WTC11 (cell line): ENCODE results near the gene LRP1. TPM values are rescaled to one million over a fixed set of nuclear protein-coding genes. Genes with fewer than 3 reads are reported as not detected.

Source experiments
- ATAC-seq: fragments of 200-7000 bp; cut with Tn5 transposase; 2 replicates; pipeline ENCODE4 v1.10.0; 2021; ENCODE audit warnings: mild to moderate bottlenecking, moderate library complexity
- CTCF ChIA-PET: fragments of 300-600 bp; sonication (Branson Sonifier 250); formaldehyde crosslinking; loops from one replicate; lab custom pipeline; 2021; ENCODE audit warnings: antibody characterized with exemption; lab: Charles Lee
- POLR2A ChIA-PET: fragments of 350-600 bp; sonication (Branson Sonifier 250); formaldehyde crosslinking; loops from one replicate; lab custom pipeline; 2021; ENCODE audit warnings: antibody characterized with exemption; lab: Charles Lee
- DNase-seq: peaks from one replicate; pipeline ENCODE4 v3.0.0; 2021; ENCODE audit warnings: low spot score
- H3K27ac Mint-ChIP-seq: 2 replicates; pipeline ENCODE4 v1.8.0; 2021; ENCODE audit warnings: mixed read lengths
- H3K27me3 Mint-ChIP-seq: 2 replicates; pipeline ENCODE4 v1.8.0; 2021; ENCODE audit warnings: low read depth, mild to moderate bottlenecking, moderate library complexity, mixed read lengths
- H3K36me3 Mint-ChIP-seq: 2 replicates; pipeline ENCODE4 v1.8.0; 2021; ENCODE audit warnings: mixed read lengths
- H3K4me1 Mint-ChIP-seq: 2 replicates; pipeline ENCODE4 v1.8.0; 2022; ENCODE audit warnings: mixed read lengths
- H3K4me3 Mint-ChIP-seq: 2 replicates; pipeline ENCODE4 v1.8.0; 2021; ENCODE audit warnings: mild to moderate bottlenecking, moderate library complexity, mixed read lengths
- H3K9me3 Mint-ChIP-seq: 2 replicates; pipeline ENCODE4 v1.8.0; 2021; ENCODE audit warnings: mixed read lengths
- AFF4 ChIP-seq: sonication (generic); formaldehyde crosslinking; IDR thresholded peaks from 2 replicates; pipeline ENCODE4 v1.8.1; 2023; ENCODE audit warnings: mild to moderate bottlenecking, missing genetic modification reagents, borderline replicate concordance
- ATF2 ChIP-seq: sonication (generic); formaldehyde crosslinking; IDR thresholded peaks from 2 replicates; pipeline ENCODE4 v1.8.1; 2022; ENCODE audit warnings: low read depth, missing genetic modification reagents, borderline replicate concordance
- ATF3 ChIP-seq: sonication (generic); formaldehyde crosslinking; conservative IDR thresholded peaks from 2 replicates; pipeline ENCODE4 v1.8.1; 2022; ENCODE audit warnings: mild to moderate bottlenecking, missing genetic modification reagents
- CTCF ChIP-seq: fragments of 200-600 bp; IDR thresholded peaks from 2 replicates; pipeline ENCODE4 v1.8.0; 2022; ENCODE audit warnings: antibody characterized with exemption
- E2F5 ChIP-seq: sonication (generic); formaldehyde crosslinking; IDR thresholded peaks from 2 replicates; pipeline ENCODE4 v1.8.1; 2022; ENCODE audit warnings: mild to moderate bottlenecking, moderate library complexity, missing genetic modification reagents
- ELF4 ChIP-seq: sonication (generic); formaldehyde crosslinking; IDR thresholded peaks from 2 replicates; pipeline ENCODE4 v1.8.1; 2022; ENCODE audit warnings: low read depth, mild to moderate bottlenecking, moderate library complexity, missing genetic modification reagents
- HMGA2 ChIP-seq: fragments of 250-450 bp; sonication (Bioruptor Pico); IDR thresholded peaks from 2 replicates; pipeline ENCODE4 v1.4.0; 2021; ENCODE audit warnings: mild to moderate bottlenecking, moderate library complexity
- HMGXB4 ChIP-seq: sonication (generic); formaldehyde crosslinking; IDR thresholded peaks from 2 replicates; pipeline ENCODE4 v1.8.1; 2023; ENCODE audit warnings: mild to moderate bottlenecking, moderate library complexity, missing genetic modification reagents
- IRF1 ChIP-seq: sonication (generic); formaldehyde crosslinking; IDR thresholded peaks from 2 replicates; pipeline ENCODE4 v1.8.0; 2023; ENCODE audit warnings: missing genetic modification reagents
- ZBTB21 ChIP-seq: sonication (generic); formaldehyde crosslinking; IDR thresholded peaks from 2 replicates; pipeline ENCODE4 v1.8.1; 2023; ENCODE audit warnings: mild to moderate bottlenecking, missing genetic modification reagents, borderline replicate concordance
- ZMAT4 ChIP-seq: fragments of 250-450 bp; sonication (Bioruptor Pico); IDR thresholded peaks from 2 replicates; pipeline ENCODE4 v1.9.0; 2021; ENCODE audit warnings: mild to moderate bottlenecking
- ZNF263 ChIP-seq: sonication (generic); formaldehyde crosslinking; IDR thresholded peaks from 2 replicates; pipeline ENCODE4 v1.8.1; 2022; ENCODE audit warnings: low read depth, mild to moderate bottlenecking, moderate library complexity, missing genetic modification reagents
- ZNF317 ChIP-seq: sonication (generic); formaldehyde crosslinking; IDR thresholded peaks from 2 replicates; pipeline ENCODE4 v1.8.1; 2023; ENCODE audit warnings: low read depth, mild to moderate bottlenecking, moderate library complexity, missing genetic modification reagents, borderline replicate concordance
- ZNF416 ChIP-seq: fragments of 250-450 bp; sonication (Bioruptor Pico); IDR thresholded peaks from 2 replicates; pipeline ENCODE4 v1.9.0; 2021; ENCODE audit warnings: mild to moderate bottlenecking, inconsistent platforms
- ZNF423 ChIP-seq: fragments of 250-450 bp; sonication (Bioruptor Pico); IDR thresholded peaks from 2 replicates; pipeline ENCODE4 v2.1.2; 2022; ENCODE audit warnings: mild to moderate bottlenecking, moderate library complexity
- total RNA-seq: library from RNA; stranded (reverse); gene quantifications from 3 replicates; pipeline ENCODE4 v1.2.3, GENCODE V29; 2021

The LRP1 gene
- total RNA-seq, 1 experiment from 2014 or later, result 120 TPM

- Mint-ChIP-seq H3K9me3 (peaks cover 5% of the 10 kb centered on the region; the same call in 1 of the 2 replicates), H3K27me3 (no peaks in the 10 kb centered on the region), H3K36me3 (peaks cover 70% of the 10 kb centered on the region), H3K4me1 (no peaks in the 10 kb centered on the region), H3K27ac (no peak overlapping the region), H3K4me3 (no peak overlapping the region)
- CTCF ChIA-PET, result interaction anchor here (1.1 to 1.2 kb wide), 2 partner anchors 15 to 22 kb away, joined by 3 to 5 read pairs; no protein-coding TSS in a partner anchor
- TF ChIP-seq ZNF263 (CRISPR knock-in tag) (no peak), ATF3 (CRISPR knock-in tag) (no peak), E2F5 (no peak), HMGXB4 (CRISPR knock-in tag) (no peak), ZBTB21 (CRISPR knock-in tag) (no peak), ZNF317 (CRISPR knock-in tag) (no peak), AFF4 (CRISPR knock-in tag) (no peak), ZNF423 (CRISPR knock-in tag) (no peak), ZNF416 (CRISPR knock-in tag) (no peak), ELF4 (CRISPR knock-in tag) (no peak), HMGA2 (CRISPR knock-in tag) (no peak), ZMAT4 (no peak), CTCF (no peak), ATF2 (CRISPR knock-in tag) (no peak), IRF1 (CRISPR knock-in tag) (no peak)
- DNase-seq (no peak), ATAC-seq (no peak)
- POLR2A ChIA-PET, result no interaction called here
These were observed 62.5 kb downstream of the LRP1 start for GRCh38 chr12:57190821-57191220.
